ENCODE measurements around the gene LRCH4. TPM values are rescaled to one million over a fixed set of nuclear protein-coding genes. Genes with fewer than 3 reads are reported as not detected.
"Not testable (repeated sequence)": the region's sequence is repeated elsewhere in the genome, so short reads cannot be mapped to it uniquely, and the experiment has no call there.

LRCH4 gene
- total and polyA plus RNA-seq, 8 donors: 16.4 to 106 (median 27.7) TPM

DNA sequence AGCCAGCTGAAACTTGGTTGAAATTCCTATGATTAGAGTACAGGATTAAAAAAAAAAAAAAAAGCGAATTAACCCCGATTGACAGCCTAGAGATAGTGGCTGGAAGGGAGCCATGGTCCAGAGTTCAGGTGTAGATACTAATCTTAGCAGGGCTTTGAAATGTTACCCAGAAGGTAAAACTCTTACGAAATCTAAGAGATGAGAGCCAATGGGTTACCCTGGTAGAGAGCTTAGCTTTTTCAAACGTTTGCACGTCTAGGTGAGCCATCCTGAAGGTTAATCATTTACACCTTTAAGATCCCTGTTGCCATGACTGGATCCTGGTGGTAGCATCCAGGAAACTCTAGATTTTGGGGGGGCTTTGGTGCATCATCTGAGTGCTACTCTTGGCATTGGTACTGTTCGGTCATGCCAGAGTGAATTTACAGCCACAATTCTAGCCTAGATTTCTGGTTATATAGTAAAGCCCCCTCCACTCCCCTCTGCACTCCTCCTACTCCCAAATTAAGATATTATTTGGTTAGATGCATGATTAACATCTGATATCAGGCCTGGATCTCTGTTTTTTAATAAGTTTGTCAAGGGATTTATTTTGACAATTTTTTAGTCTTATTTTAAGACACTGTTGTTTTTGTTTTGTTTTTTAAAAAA, 45.7 kb downstream of the LRCH4 start:
- intact Hi-C loops (cut with DNase I): no loop called here
- TF ChIP-seq, protein P1, sequence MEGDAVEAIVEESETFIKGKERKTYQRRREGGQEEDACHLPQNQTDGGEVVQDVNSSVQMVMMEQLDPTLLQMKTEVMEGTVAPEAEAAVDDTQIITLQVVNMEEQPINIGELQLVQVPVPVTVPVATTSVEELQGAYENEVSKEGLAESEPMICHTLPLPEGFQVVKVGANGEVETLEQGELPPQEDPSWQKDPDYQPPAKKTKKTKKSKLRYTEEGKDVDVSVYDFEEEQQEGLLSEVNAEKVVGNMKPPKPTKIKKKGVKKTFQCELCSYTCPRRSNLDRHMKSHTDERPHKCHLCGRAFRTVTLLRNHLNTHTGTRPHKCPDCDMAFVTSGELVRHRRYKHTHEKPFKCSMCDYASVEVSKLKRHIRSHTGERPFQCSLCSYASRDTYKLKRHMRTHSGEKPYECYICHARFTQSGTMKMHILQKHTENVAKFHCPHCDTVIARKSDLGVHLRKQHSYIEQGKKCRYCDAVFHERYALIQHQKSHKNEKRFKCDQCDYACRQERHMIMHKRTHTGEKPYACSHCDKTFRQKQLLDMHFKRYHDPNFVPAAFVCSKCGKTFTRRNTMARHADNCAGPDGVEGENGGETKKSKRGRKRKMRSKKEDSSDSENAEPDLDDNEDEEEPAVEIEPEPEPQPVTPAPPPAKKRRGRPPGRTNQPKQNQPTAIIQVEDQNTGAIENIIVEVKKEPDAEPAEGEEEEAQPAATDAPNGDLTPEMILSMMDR (IDR thresholded peaks at IDR 0.05): no peak
- peak; percentile 54 to 66 (median 58) for ATAC-seq
- H3K4me1 ChIP-seq: peaks cover 29 to 42% (median 36%) of the 10 kb centered on the region in 3 donors
- H3K27ac ChIP-seq: peak overlapping the region; percentile 77 to 90 (median 87)
- no peaks in the 10 kb centered on the region for H3K36me3 ChIP-seq
- WGBS, 2 donors: 10 to 11% methylated on average over 6 of the region's 6 CpGs
- no peaks in the 10 kb centered on the region for H3K27me3 ChIP-seq
- FAIRE-seq: no peak
- DNase-seq: peak in 4 of 6 donors; percentile 80 to 87 (median 82)
- H3K9me3 ChIP-seq: no peaks in the 10 kb centered on the region
- H3K4me3 ChIP-seq: peak overlapping the region; percentile 66 to 76 (median 74)

DNA sequence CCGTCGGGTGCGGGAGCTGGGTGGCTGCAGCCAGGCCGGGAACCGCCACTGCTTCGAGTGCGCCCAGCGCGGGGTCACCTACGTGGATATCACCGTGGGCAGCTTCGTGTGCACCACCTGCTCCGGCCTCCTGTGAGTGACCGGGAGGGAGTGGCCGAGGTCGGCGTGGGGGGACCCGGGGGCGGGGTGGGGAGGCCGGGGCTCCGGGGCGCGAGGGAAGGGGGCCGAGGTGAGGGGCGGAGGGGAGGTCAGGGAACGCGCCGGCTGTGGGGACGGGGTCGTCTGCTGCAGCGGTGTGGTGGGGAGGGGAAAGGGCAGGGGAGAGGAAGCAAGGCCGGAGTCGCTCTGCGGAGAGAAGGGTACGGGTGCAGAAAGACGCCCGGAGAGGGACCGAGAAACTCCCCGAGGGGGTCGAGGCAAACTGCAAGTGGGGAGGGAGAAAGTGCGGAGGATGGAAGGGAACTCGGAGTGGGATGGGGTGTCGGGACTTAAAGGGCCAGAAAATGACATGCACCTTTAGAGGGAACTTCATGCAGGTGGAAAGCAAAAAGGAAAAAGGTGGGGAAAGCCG, 46.4 kb downstream of the LRCH4 start:
- H3K4me1 ChIP-seq: peaks cover 29 to 35% (median 29%) of the 10 kb centered on the region in 3 donors
- intact Hi-C loops (cut with DNase I): loop anchor here in 1 of 3 donors (10.0 kb wide), 1 partner anchor 55 kb away; the partner anchor contains the start of gene NYAP1
- DNase-seq (peak in 1 of 6 donors; percentile 43), FAIRE-seq (no peak), ATAC-seq (peak in 3 of 4 donors; percentile 1 to 29 (median 3))
- WGBS, 2 donors: 1% methylated on average over 42 to 44 of the region's 44 CpGs
- H3K9me3 ChIP-seq: no peaks in the 10 kb centered on the region
- peak overlapping the region; percentile 77 to 90 (median 87) for H3K27ac ChIP-seq
- H3K27me3 ChIP-seq: no peaks in the 10 kb centered on the region
- TF ChIP-seq, protein P1 (IDR thresholded peaks at IDR 0.05): no peak
- no peaks in the 10 kb centered on the region for H3K36me3 ChIP-seq
- H3K4me3 ChIP-seq: peak overlapping the region; percentile 66 to 76 (median 74)

DNA sequence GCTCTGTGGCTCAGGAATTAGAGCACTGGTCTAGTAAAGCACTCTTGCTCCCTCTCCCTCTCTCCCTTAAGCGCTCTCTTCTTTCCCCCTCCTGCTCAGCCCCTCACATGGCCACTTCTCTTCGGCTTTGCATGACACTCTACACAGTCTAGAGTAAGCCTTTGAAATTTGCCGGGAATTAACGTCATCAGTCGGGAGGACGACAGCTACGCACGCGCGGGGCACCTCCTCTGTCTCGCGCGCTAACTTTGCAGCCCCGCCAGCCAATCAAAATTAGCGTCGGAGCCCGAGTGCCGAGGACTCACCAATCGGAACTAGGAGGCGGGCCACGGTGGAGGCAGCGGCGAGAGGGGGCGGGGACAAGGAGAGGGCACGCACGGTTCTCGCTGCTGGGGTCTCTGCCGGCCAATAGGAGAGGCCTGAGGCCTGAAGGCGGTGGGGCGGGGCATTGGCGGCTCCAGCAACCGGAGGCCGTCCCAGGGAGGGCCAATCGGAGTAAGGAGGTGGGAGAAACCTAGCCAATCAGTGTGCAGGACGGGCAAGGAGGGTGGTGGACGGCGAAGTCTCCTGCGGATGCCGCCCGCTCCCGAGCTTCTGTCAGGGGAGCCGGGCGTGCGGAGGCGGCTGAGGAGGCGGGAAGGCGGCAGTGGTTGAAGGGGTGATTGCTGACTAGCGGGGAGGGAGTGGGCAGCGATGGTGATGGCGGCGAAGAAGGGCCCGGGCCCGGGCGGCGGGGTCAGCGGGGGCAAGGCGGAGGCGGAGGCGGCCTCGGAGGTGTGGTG, 47.1 kb downstream of the LRCH4 start, which contains the start of gene AGFG2:
TSS of gene AGFG2 (plus strand) at position 550 of the 782 bp plus-strand sequence. CDS start at position 694, 144 bp downstream.
- H3K27ac ChIP-seq: peak within 1 kb of the TSS; percentile 77 to 90 (median 87)
- no peaks in the 10 kb centered on the region for H3K27me3 ChIP-seq
- TF ChIP-seq, protein P1 (IDR thresholded peaks at IDR 0.05): no peak
- peaks cover 23 to 28% (median 23%) of the 10 kb centered on the region in 3 donors for H3K4me1 ChIP-seq
- no peaks in the 10 kb centered on the region for H3K36me3 ChIP-seq
- H3K4me3 ChIP-seq: peak within 1 kb of the TSS; percentile 66 to 76 (median 74)
- peak; percentile 96 for FAIRE-seq
- intact Hi-C loops (cut with DNase I): loop anchor here in 1 of 3 donors (10.0 kb wide), 1 partner anchor 54 kb away; the partner anchor contains the start of gene NYAP1
- WGBS, 2 donors: 0% methylated on average over 58 to 60 of the region's 60 CpGs
- peak; percentile 93 to 97 (median 94) for ATAC-seq
- H3K9me3 ChIP-seq: no peaks in the 10 kb centered on the region
- peak; percentile 99 to 100 (median 100) for DNase-seq

DNA sequence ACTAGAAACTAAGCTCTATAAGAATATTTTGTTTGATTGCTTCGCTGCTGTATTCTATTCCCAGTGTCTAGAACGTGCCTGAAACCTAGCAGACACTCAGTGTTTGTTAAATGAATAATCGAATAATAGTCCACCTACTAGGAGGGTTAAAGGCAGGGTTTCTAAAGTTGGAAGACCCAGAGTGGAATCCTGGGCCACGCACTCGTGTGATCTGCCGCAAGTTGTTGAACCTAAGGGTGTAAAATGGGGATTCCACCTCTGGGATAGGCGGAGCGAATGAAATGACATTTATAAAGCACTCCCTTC, 47.6 kb downstream of the LRCH4 start:
- ATAC-seq (no peak), DNase-seq (no peak), FAIRE-seq (no peak)
- intact Hi-C loops (cut with DNase I): loop anchor here in 1 of 3 donors (10.0 kb wide), 1 partner anchor 54 kb away; the partner anchor contains the start of gene NYAP1
- Histone ChIP-seq H3K4me3 (peak overlapping the region in 1 of 4 donors; percentile 21), H3K9me3 (no peaks in the 10 kb centered on the region), H3K27ac (peak overlapping the region in 3 of 4 donors; percentile 41 to 72 (median 64)), H3K4me1 (peaks cover 17 to 23% (median 19%) of the 10 kb centered on the region in 3 donors), H3K27me3 (no peaks in the 10 kb centered on the region), H3K36me3 (no peaks in the 10 kb centered on the region)
- 4 to 7% methylated on average over 8 of the region's 8 CpGs for WGBS, 2 donors
- TF ChIP-seq, protein P1 (IDR thresholded peaks at IDR 0.05): no peak

DNA sequence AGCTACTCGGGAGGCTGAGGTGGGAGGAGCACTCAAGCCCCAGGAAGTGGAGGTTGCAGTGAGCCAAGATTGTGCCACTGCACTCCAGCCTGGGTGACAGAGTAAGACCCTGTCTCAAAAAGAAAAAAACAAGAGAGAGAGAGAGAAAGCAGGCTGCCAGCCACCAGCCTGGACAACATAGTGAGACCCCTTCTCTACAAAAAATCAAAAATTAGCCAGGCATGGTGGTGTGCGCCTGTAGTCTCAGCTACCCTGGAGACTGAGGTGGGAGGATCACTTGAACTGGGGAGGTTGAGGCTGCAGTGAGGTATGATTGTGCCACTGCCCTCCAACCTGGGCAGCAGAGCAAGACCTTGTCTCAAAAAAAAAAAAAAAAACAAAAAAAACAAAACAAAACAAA, 49.2 kb downstream of the LRCH4 start:
- H3K4me1 ChIP-seq: peaks cover 13 to 19% (median 16%) of the 10 kb centered on the region in 3 donors
- not testable (repeated sequence) for FAIRE-seq, DNase-seq, H3K9me3 ChIP-seq, H3K27ac ChIP-seq, H3K27me3 ChIP-seq, ATAC-seq, H3K4me3 ChIP-seq, H3K36me3 ChIP-seq
- intact Hi-C loops (cut with DNase I): loop anchor here in 1 of 3 donors (10.0 kb wide), 1 partner anchor 52 kb away; the partner anchor contains the start of gene NYAP1
- 82 to 85% methylated on average over 2 of the region's 2 CpGs for WGBS, 2 donors

DNA sequence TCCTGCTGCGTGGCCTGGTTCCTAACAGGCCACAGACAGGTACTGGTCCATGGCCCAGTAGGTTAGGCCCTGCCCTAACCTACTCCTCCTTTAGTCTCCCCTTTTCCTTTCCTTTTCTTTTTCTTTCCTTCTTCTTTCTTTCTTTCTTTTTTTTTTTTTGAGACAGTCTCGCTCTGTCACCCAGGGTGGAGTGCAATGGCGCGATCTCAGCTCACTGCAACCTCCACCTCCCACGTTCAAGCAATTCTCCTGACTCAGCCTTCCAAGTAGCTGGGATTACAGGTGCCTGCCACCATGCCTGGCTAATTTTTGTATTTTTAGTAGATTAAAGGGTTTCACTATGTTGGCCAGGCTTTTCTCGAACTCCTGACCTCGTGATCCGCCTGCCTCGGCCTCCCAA, 49.9 kb downstream of the LRCH4 start:
- not testable (repeated sequence) for ATAC-seq, H3K4me3 ChIP-seq, H3K27ac ChIP-seq, DNase-seq, H3K9me3 ChIP-seq, FAIRE-seq, H3K27me3 ChIP-seq, H3K36me3 ChIP-seq
- whole genome bisulfite sequencing, 2 donors: 84 to 90% methylated on average over 9 of the region's 9 CpGs
- peaks cover 6 to 15% (median 9%) of the 10 kb centered on the region in 3 donors for H3K4me1 ChIP-seq
- intact Hi-C loops (cut with DNase I): loop anchor here in 1 of 3 donors (10.0 kb wide), 1 partner anchor 51 kb away; the partner anchor contains the start of gene NYAP1

Data from pancreas (tissue), 10 donors.